K562 (cell line): Measurements from ENCODE around the gene SGSM2. TPM values are rescaled to one million over a fixed set of nuclear protein-coding genes. Genes with fewer than 3 reads are reported as not detected.

ENCODE experiments used
- ADNP ChIP-seq: fragments of 200-800 bp; sonication (Bioruptor generic); IDR thresholded peaks from 2 replicates; pipeline ENCODE4 v1.6.1; 2016; ENCODE audit warnings: missing genetic modification characterization, missing compliant biosample characterization
- DNMT1 ChIP-seq: fragments of 450-650 bp; IDR thresholded peaks from 2 replicates; pipeline ENCODE4 v1.6.1; 2016; ENCODE audit warnings: antibody characterized with exemption, mild to moderate bottlenecking
- ETV5 ChIP-seq: sonication (generic); formaldehyde crosslinking; IDR thresholded peaks from 2 replicates; pipeline ENCODE4 v1.4.0; 2020; ENCODE audit warnings: low read depth, mild to moderate bottlenecking, missing genetic modification reagents
- MCM2 ChIP-seq: fragments of 450-650 bp; IDR thresholded peaks from 2 replicates; pipeline ENCODE4 v1.6.1; 2017; ENCODE audit warnings: low read depth, mild to moderate bottlenecking
- NR2F6 ChIP-seq: fragments of 450-650 bp; formaldehyde crosslinking; IDR thresholded peaks from 2 replicates; pipeline ENCODE4 v1.4.0; 2020; ENCODE audit warnings: mild to moderate bottlenecking
- ZNF175 ChIP-seq: fragments of 200-800 bp; sonication (Bioruptor generic); IDR thresholded peaks from 2 replicates; pipeline ENCODE4 v1.6.1; 2016; ENCODE audit warnings: low read depth, mild to moderate bottlenecking, missing genetic modification characterization, missing compliant biosample characterization
- polyA plus RNA-seq, 8 experiments: library from polyadenylated mRNA; depleted of rRNA in 4 of 8; stranded (reverse) in 5 of 8; unstranded in 3 of 8; fragments of >200 nt; fragmentation: Nextera tagmentation in 2 of 8; fragmentation: Illumina TruSeq in 1 of 8; extraction: Ambion mirVana in 2 of 8; extraction: Trizol in 1 of 8; gene quantifications; 2 replicates each; pipeline versions ENCODE4 v1.2.1 to v1.2.3, GENCODE V29; 2011 to 2014; ENCODE audit warnings: inconsistent platforms in 1 of 8, missing spikeins in 1 of 8
- total RNA-seq, 7 experiments: library from RNA; depleted of rRNA in 6 of 7; stranded (reverse); fragments of >200 nt in 6 of 7; fragmentation: Illumina TruSeq in 2 of 7; extraction: Trizol in 2 of 7; gene quantifications; 2 replicates each; pipeline versions ENCODE4 v1.2.1 to v1.2.3, GENCODE V29; 2011 to 2021; ENCODE audit warnings: low replicate concordance in 1 of 7
- TF ChIP-seq, protein P1 (sequence below): fragments of 250-450 bp; sonication (Bioruptor Pico); IDR thresholded peaks from 2 replicates; pipeline ENCODE4 v1.5.0; 2021; ENCODE audit warnings: mild to moderate bottlenecking, moderate library complexity
- TF ChIP-seq, protein P2 (sequence below), 2 experiments: fragments of 450-650 bp; formaldehyde crosslinking in 1 of 2; IDR thresholded peaks; 2 replicates each; pipeline versions ENCODE4 v1.4.0 to v1.6.1; 2014 to 2020; ENCODE audit warnings: mild to moderate bottlenecking in 2 of 2, borderline replicate concordance in 1 of 2, low read depth in 1 of 2

The SGSM2 gene
- total and polyA plus RNA-seq, 9 of the 15 experiments (the other 6 are each of a cell fraction or from before 2014, with no cell fraction given) = 0.20 to 26.3 (median 14.8) TPM

DNA sequence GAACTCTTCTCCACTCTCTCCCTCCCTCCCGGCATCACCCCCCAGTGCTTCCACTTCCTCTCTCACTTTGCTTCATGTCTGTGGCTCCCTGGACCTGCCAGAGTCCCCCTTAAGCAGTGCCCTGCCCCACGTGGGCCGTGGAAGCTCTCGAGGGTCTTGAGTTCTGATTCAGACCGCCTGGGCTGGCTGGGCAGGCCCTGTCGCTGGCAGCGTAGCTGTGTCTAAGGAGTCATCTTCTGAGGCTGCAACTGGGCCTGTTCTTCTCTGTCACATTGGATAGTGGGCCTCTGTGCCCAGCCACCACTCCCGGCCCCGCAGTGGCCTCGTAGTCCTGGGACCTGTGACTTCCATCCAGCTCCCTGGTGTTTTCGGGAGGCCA is 32.9 kb downstream of the SGSM2 start (continued):
- TF ChIP-seq NR2F6 (no peak), ETV5 (CRISPR knock-in tag) (no peak), ADNP (no peak), MCM2 (no peak), DNMT1 (no peak), ZNF175 (no peak)
- TF ChIP-seq, protein P1, sequence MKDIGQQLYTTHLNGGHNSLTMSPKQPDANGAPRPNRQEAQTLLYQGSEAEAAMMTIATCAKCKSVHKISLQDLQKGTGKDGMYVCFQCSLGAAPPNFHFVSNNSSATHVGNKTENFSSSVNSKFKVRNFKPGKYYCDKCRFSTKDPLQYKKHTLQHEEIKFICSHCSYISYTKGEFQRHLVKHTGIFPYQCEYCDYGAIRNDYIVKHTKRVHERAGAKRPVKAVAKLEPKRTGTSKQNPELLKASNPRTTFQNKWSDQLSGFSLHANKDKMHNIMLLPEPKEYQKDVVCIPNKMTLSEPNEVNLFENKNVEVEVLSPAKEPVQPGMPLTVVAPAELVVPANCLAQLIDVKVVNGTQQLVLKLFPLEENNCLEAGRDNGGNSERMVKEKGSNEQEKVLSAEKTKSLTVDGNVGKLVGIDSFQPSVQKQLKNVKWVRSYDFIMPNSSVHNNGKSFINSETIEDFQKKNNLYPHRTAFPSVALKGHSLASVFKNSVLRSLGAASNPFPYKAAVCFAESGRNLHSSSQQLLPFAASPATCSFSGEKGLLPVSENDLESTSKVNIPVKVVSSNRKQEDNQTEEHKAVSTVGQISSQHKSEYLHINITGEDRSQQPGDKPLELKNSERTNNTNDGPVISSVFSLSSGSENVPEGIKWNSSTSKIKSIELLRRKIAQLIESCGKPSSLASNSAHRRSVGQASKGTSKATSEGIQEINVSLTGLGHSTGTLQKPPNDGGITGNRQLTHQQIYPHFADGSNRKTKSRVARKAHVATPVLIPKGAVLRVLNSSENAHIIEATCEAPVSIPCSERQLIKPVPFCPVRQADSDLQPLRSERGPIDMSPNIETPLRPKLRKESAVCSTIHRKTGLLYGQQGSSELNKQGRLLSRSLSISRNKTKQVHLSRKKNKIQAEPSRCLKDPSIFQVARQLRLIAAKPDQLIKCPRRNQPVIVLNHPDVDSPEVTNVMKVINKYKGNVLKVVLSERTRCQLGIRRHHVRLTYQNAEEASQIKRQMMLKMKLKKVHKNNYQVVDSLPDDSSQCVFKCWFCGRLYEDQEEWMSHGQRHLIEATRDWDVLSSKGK (CRISPR knock-in tag) = no peak
- TF ChIP-seq, protein P2, sequence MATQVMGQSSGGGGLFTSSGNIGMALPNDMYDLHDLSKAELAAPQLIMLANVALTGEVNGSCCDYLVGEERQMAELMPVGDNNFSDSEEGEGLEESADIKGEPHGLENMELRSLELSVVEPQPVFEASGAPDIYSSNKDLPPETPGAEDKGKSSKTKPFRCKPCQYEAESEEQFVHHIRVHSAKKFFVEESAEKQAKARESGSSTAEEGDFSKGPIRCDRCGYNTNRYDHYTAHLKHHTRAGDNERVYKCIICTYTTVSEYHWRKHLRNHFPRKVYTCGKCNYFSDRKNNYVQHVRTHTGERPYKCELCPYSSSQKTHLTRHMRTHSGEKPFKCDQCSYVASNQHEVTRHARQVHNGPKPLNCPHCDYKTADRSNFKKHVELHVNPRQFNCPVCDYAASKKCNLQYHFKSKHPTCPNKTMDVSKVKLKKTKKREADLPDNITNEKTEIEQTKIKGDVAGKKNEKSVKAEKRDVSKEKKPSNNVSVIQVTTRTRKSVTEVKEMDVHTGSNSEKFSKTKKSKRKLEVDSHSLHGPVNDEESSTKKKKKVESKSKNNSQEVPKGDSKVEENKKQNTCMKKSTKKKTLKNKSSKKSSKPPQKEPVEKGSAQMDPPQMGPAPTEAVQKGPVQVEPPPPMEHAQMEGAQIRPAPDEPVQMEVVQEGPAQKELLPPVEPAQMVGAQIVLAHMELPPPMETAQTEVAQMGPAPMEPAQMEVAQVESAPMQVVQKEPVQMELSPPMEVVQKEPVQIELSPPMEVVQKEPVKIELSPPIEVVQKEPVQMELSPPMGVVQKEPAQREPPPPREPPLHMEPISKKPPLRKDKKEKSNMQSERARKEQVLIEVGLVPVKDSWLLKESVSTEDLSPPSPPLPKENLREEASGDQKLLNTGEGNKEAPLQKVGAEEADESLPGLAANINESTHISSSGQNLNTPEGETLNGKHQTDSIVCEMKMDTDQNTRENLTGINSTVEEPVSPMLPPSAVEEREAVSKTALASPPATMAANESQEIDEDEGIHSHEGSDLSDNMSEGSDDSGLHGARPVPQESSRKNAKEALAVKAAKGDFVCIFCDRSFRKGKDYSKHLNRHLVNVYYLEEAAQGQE (IDR thresholded peaks at IDR 0.05; ENCODE audit: borderline replicate concordance) = no peak
- TF ChIP-seq, protein P2 (CRISPR knock-in tag; IDR thresholded peaks at IDR 0.05; ENCODE audit: low read depth) = no peak
